ENCODE results near the gene SEC31A. TPM values are rescaled to one million over a fixed set of nuclear protein-coding genes. Genes with fewer than 3 reads are reported as not detected.
"Not testable (repeated sequence)": the region's sequence is repeated elsewhere in the genome, so short reads cannot be mapped to it uniquely, and the experiment has no call there.

SEC31A gene
- total RNA-seq, 1 donor from 2014 or later = 178 TPM

DNA sequence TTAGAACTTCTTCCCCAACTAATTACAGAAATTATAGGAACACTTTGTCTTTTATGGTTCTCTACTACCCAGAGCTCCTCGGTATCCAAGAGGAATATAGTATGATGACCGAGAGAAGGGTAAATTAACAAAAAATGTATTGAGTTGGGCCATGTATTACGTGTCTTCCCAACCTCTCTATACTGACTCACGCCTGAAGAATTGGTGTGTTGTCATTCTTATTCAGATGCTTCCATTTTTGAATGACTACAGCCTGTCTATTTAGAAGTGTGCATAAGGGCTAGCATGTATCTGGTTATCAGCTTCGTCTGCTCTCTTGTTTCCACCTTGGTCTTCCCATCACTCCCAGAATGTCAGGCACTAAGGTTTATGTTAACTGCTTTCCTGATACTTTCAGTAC is 67.9 kb downstream of the SEC31A start:
- H3K4me3 ChIP-seq (ENCODE audit: low read depth, low read length) = no peak overlapping the region
- no peak for TF ChIP-seq CTCF (IDR thresholded peaks at IDR 0.05; ENCODE audit: insufficient read depth, low read length, poor library complexity, severe bottlenecking)
- peaks cover 1% of the 10 kb centered on the region for H3K36me3 ChIP-seq (ENCODE audit: control insufficient read depth, insufficient read depth, low read length)
- no peak for DNase-seq (ENCODE audit: low read depth)
- no peaks in the 10 kb centered on the region for H3K27me3 ChIP-seq (ENCODE audit: control insufficient read depth, insufficient read depth, low read length)

GRCh38 chr4:82820689-82821088 is 70.3 kb downstream of the SEC31A start:
- no peak for TF ChIP-seq CTCF (IDR thresholded peaks at IDR 0.05; ENCODE audit: insufficient read depth, low read length, poor library complexity, severe bottlenecking)
- H3K27me3 ChIP-seq (ENCODE audit: control insufficient read depth, insufficient read depth, low read length) = no peaks in the 10 kb centered on the region
- peaks cover 1% of the 10 kb centered on the region for H3K36me3 ChIP-seq (ENCODE audit: control insufficient read depth, insufficient read depth, low read length)
- no peak for DNase-seq (ENCODE audit: low read depth)
- H3K4me3 ChIP-seq (ENCODE audit: low read depth, low read length) = no peak overlapping the region

- TF ChIP-seq CTCF (IDR thresholded peaks at IDR 0.05; ENCODE audit: insufficient read depth, low read length, poor library complexity, severe bottlenecking) = no peak
- peaks cover 1% of the 10 kb centered on the region for H3K36me3 ChIP-seq (ENCODE audit: control insufficient read depth, insufficient read depth, low read length)
- no peak overlapping the region for H3K4me3 ChIP-seq (ENCODE audit: low read depth, low read length)
- DNase-seq (ENCODE audit: low read depth) = no peak
- H3K27me3 ChIP-seq (ENCODE audit: control insufficient read depth, insufficient read depth, low read length) = no peaks in the 10 kb centered on the region
Observed at GRCh38 chr4:82818664-82819662, 72.0 kb downstream of the SEC31A start.

GRCh38 chr4:82816874-82817273 is 74.1 kb downstream of the SEC31A start:
- not testable (repeated sequence) for H3K36me3 ChIP-seq (ENCODE audit: control insufficient read depth, insufficient read depth, low read length); DNase-seq (ENCODE audit: low read depth); H3K4me3 ChIP-seq (ENCODE audit: low read depth, low read length)

GRCh38 chr4:82814034-82814433 is 76.9 kb downstream of the SEC31A start:
- Histone ChIP-seq H3K36me3 (ENCODE audit: control insufficient read depth, insufficient read depth, low read length) (no peaks in the 10 kb centered on the region), H3K27me3 (ENCODE audit: control insufficient read depth, insufficient read depth, low read length) (no peaks in the 10 kb centered on the region), H3K4me3 (ENCODE audit: low read depth, low read length) (no peak overlapping the region)
- TF ChIP-seq CTCF (IDR thresholded peaks at IDR 0.05; ENCODE audit: insufficient read depth, low read length, poor library complexity, severe bottlenecking) = no peak
- no peak for DNase-seq (ENCODE audit: low read depth)

More at GRCh38 chr4:82816874-82817273, 74.1 kb downstream of the SEC31A start:
- H3K27me3 ChIP-seq (ENCODE audit: control insufficient read depth, insufficient read depth, low read length) = not testable (repeated sequence)

DNA sequence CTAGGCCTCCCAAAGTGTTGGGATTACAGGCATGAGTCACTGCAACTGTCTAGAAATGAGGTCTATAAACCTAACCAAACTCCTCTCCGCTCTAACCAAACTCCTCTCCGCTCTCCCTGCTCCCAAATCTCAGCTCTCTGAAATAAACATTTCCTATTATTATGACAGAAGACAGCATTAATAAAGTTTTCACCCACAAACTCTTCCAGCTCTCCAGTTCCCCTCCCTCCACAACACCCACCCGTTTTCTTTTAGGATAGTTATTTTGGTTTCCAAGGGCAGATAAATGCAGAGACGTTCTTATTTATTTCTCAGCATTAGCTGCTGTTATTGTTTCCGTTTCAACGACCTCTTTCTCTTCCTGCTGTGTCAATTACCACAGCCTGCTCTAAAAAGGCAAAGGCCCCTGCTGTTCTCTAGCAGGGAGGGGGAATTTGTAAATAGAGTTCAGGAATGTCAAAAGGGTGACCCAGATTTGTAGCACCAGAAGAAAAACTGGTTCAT is 79.1 kb downstream of the SEC31A start:
- H3K4me3 ChIP-seq (ENCODE audit: low read depth, low read length) = no peak overlapping the region
- DNase-seq (ENCODE audit: low read depth) = no peak
- TF ChIP-seq CTCF (IDR thresholded peaks at IDR 0.05; ENCODE audit: insufficient read depth, low read length, poor library complexity, severe bottlenecking) = no peak
- H3K27me3 ChIP-seq (ENCODE audit: control insufficient read depth, insufficient read depth, low read length) = no peaks in the 10 kb centered on the region
- no peaks in the 10 kb centered on the region for H3K36me3 ChIP-seq (ENCODE audit: control insufficient read depth, insufficient read depth, low read length)
